A673 (cell line): ENCODE results near the gene SNX11. TPM values are rescaled to one million over a fixed set of nuclear protein-coding genes. Genes with fewer than 3 reads are reported as not detected.

ENCODE experiments used
- BruUV-seq: library from RNA; stranded (reverse); fragments of 400-500 nt; replicated peaks from 2 replicates; lab custom pipeline; 2021; lab: Mats Ljungman, UMichigan
- CTCF ChIA-PET: fragments of 300-600 bp; sonication (Branson Sonifier 250); formaldehyde crosslinking; loops from one replicate; lab custom pipeline; 2022; ENCODE audit warnings: antibody characterized with exemption; lab: Charles Lee
- POLR2A ChIA-PET: fragments of 300-600 bp; sonication (Branson Sonifier 250); formaldehyde crosslinking; loops from one replicate; lab custom pipeline; 2022; ENCODE audit warnings: antibody characterized with exemption; ENCODE audit not compliant: low non-redundant PET; lab: Charles Lee
- DNase-seq: peaks from one replicate; pipeline ENCODE4 v3.0.0-alpha.2; 2015; ENCODE audit warnings: low spot score
- H3K27ac ChIP-seq: fragments of 200-600 bp; sonication (generic); 2 replicates; pipeline ENCODE4 v1.5.1; 2016; ENCODE audit warnings: mixed run types, low read depth, mild to moderate bottlenecking, mixed read lengths, antibody characterized with exemption, low read length; ENCODE audit not compliant: poor library complexity, severe bottlenecking
- H3K27me3 ChIP-seq: fragments of 200-600 bp; sonication (generic); replicated peaks from 2 replicates; pipeline ENCODE4 v1.6.1; 2017; ENCODE audit warnings: mixed run types, low read depth, mild to moderate bottlenecking, mixed read lengths, antibody characterized with exemption, low read length; ENCODE audit not compliant: insufficient read depth, poor library complexity
- H3K36me3 ChIP-seq: fragments of 200-600 bp; sonication (generic); 2 replicates; pipeline ENCODE4 v1.6.1; 2016; ENCODE audit warnings: mixed run types, mild to moderate bottlenecking, mixed read lengths, antibody characterized with exemption, low read length; ENCODE audit not compliant: insufficient read depth, poor library complexity, severe bottlenecking
- H3K4me1 ChIP-seq: fragments of 200-600 bp; sonication (generic); 2 replicates; pipeline ENCODE4 v1.6.1; 2017; ENCODE audit warnings: mixed run types, mild to moderate bottlenecking, mixed read lengths, antibody characterized with exemption, low read length; ENCODE audit not compliant: insufficient read depth, poor library complexity, severe bottlenecking
- H3K4me3 ChIP-seq: fragments of 200-600 bp; sonication (generic); 2 replicates; pipeline ENCODE4 v1.5.1; 2016; ENCODE audit warnings: low read depth, mixed run types, mild to moderate bottlenecking, mixed read lengths, low read length; ENCODE audit not compliant: poor library complexity, severe bottlenecking
- H3K9me3 ChIP-seq: fragments of 200-600 bp; sonication (generic); 2 replicates; pipeline ENCODE4 v1.6.1; 2016; ENCODE audit warnings: mixed run types, low read depth, mild to moderate bottlenecking, mixed read lengths, antibody characterized with exemption, low read length; ENCODE audit not compliant: poor library complexity, severe bottlenecking
- CTCF ChIP-seq: fragments of 300-800, 200-600 bp; sonication (generic); conservative IDR thresholded peaks from 2 replicates; pipeline ENCODE4 v1.5.1; 2017; ENCODE audit warnings: low read depth, mild to moderate bottlenecking, antibody characterized with exemption, low read length, moderate library complexity, mixed read lengths
- EZH2 ChIP-seq: fragments of 200-600 bp; sonication (generic); IDR thresholded peaks from 2 replicates; pipeline ENCODE4 v1.6.1; 2017; ENCODE audit warnings: borderline replicate concordance, low read depth, mild to moderate bottlenecking, mixed read lengths, antibody characterized with exemption, low read length; ENCODE audit not compliant: poor library complexity, severe bottlenecking
- intact Hi-C: fragments of 100-400 bp; cut with micrococcal nuclease; formaldehyde crosslinking; loops from one replicate; pipeline ENCODE4 v1.10.0; 2022; ENCODE audit not compliant: unreplicated experiment
- total RNA-seq: library from RNA; stranded (reverse); gene quantifications from 2 replicates; pipeline ENCODE4 v1.2.3, GENCODE V29; 2021

SNX11 gene
- total RNA-seq, 1 experiment from 2014 or later: 25.1 TPM

GRCh38 chr17:48123776-48124388, 16.3 kb downstream of the SNX11 start:
- ChIA-PET CTCF (no interaction called here), POLR2A (interaction anchor here (0.9 kb wide), 1 partner anchor 16 kb away, joined by 3 read pairs; no protein-coding TSS in a partner anchor)
- intact Hi-C loops: no loop called here
- H3K27me3 ChIP-seq: no peaks in the 10 kb centered on the region
- no peaks in the 10 kb centered on the region for H3K9me3 ChIP-seq
- no TSS peak for BruUV-seq
- peaks cover 11% of the 10 kb centered on the region for H3K36me3 ChIP-seq
- no peak overlapping the region for H3K4me3 ChIP-seq
- DNase-seq: no peak
- no peak for TF ChIP-seq CTCF
- H3K27ac ChIP-seq: no peak overlapping the region
- H3K4me1 ChIP-seq: no peaks in the 10 kb centered on the region

GRCh38 chr17:48125829-48126531, 18.4 kb downstream of the SNX11 start:
- no peaks in the 10 kb centered on the region for H3K4me1 ChIP-seq
- POLR2A ChIA-PET: no interaction called here
- H3K9me3 ChIP-seq: no peaks in the 10 kb centered on the region
- H3K27me3 ChIP-seq: no peaks in the 10 kb centered on the region
- no peak overlapping the region for H3K4me3 ChIP-seq
- H3K27ac ChIP-seq: no peak overlapping the region
- no peak for TF ChIP-seq EZH2
- TF ChIP-seq CTCF: no peak
- intact Hi-C loops: no loop called here
- BruUV-seq: no TSS peak
- CTCF ChIA-PET: no interaction called here
- no peak for DNase-seq
- H3K36me3 ChIP-seq: peaks cover 10% of the 10 kb centered on the region

- CTCF ChIA-PET: interaction anchor here (1.2 kb wide), 1 partner anchor 100 kb away, joined by 3 read pairs; no protein-coding TSS in a partner anchor
Observed at GRCh38 chr17:48126532-48126850, 18.9 kb downstream of the SNX11 start.

More at GRCh38 chr17:48126532-48126850, 18.9 kb downstream of the SNX11 start:
- Histone ChIP-seq H3K4me3 (no peak overlapping the region), H3K4me1 (no peaks in the 10 kb centered on the region), H3K27ac (no peak overlapping the region), H3K27me3 (no peaks in the 10 kb centered on the region), H3K36me3 (peaks cover 4% of the 10 kb centered on the region), H3K9me3 (no peaks in the 10 kb centered on the region)
- DNase-seq: no peak
- POLR2A ChIA-PET: no interaction called here
- intact Hi-C loops: no loop called here
- TF ChIP-seq EZH2 (no peak), CTCF (no peak)
- BruUV-seq: no TSS peak
